Prostate gland (tissue), 2 donors: Measurements from ENCODE around the gene CELSR3. TPM values are rescaled to one million over a fixed set of nuclear protein-coding genes. Genes with fewer than 3 reads are reported as not detected.

Source experiments
- DNase-seq: peaks from one replicate; pipeline ENCODE4 v3.0.0-alpha.2; 2019; ENCODE audit warnings: low spot score
- H3K27ac ChIP-seq, 2 donors: fragments of 200-600 bp; sonication (generic); 2 replicates each; pipeline ENCODE4 v1.5.1; 2017 to 2019
- H3K27me3 ChIP-seq: fragments of 200-600 bp; sonication (generic); replicated peaks from 2 replicates; pipeline ENCODE4 v1.5.1; 2019; ENCODE audit not compliant: insufficient read depth
- H3K36me3 ChIP-seq, 2 donors: fragments of 200-600 bp; sonication (generic); 1 replicate in 1 of 2; 2 replicates in 1 of 2; pipeline versions ENCODE4 v1.5.1 to v1.8.1; 2017 to 2019
- H3K4me1 ChIP-seq: fragments of 200-600 bp; sonication (generic); replicated peaks from 2 replicates; pipeline ENCODE4 v1.5.1; 2019
- H3K4me3 ChIP-seq, 2 donors: fragments of 200-600 bp; sonication (generic); 2 replicates each; pipeline ENCODE4 v1.5.1; 2017 to 2019
- H3K9me3 ChIP-seq: fragments of 200-600 bp; sonication (generic); 2 replicates; pipeline ENCODE4 v1.5.1; 2017
- CTCF ChIP-seq, 4 experiments: fragments of 200-600 bp in 2 of 4; fragments of 450-650 bp in 2 of 4; sonication (generic) in 2 of 4; IDR thresholded peaks; 1 replicate in 3 of 4; 2 replicates in 1 of 4; pipeline ENCODE4 v1.5.1; 2016 to 2019; ENCODE audit warnings: antibody characterized with exemption in 4 of 4, mild to moderate bottlenecking in 2 of 4, moderate library complexity in 2 of 4
- POLR2A ChIP-seq: fragments of 450-650 bp; IDR thresholded peaks from one replicate; pipeline ENCODE4 v1.6.1; 2016; ENCODE audit warnings: antibody characterized with exemption, mild to moderate bottlenecking
- POLR2AphosphoS5 ChIP-seq: sonication (generic); formaldehyde crosslinking; IDR thresholded peaks from one replicate; pipeline ENCODE4 v1.6.1; 2017; ENCODE audit warnings: antibody characterized with exemption
- whole genome bisulfite sequencing: methylation state at CpG from one replicate; pipeline ENCODE4 v1.1.5; 2018; 5-methylcytosine and 5-hydroxymethylcytosine counted together
- intact Hi-C: fragments of 100-400 bp; cut with DNase I; formaldehyde crosslinking; loops from one replicate; pipeline ENCODE4 v1.14.2; 2022
- total RNA-seq, 2 donors: library from RNA; depleted of rRNA; stranded (reverse); fragments of >200 nt; gene quantifications; one replicate each; pipeline ENCODE4 v1.1.0, GENCODE V29; 2016

The CELSR3 gene
- total RNA-seq, 2 donors from 2014 or later: 0.41 to 6.4 TPM

DNA sequence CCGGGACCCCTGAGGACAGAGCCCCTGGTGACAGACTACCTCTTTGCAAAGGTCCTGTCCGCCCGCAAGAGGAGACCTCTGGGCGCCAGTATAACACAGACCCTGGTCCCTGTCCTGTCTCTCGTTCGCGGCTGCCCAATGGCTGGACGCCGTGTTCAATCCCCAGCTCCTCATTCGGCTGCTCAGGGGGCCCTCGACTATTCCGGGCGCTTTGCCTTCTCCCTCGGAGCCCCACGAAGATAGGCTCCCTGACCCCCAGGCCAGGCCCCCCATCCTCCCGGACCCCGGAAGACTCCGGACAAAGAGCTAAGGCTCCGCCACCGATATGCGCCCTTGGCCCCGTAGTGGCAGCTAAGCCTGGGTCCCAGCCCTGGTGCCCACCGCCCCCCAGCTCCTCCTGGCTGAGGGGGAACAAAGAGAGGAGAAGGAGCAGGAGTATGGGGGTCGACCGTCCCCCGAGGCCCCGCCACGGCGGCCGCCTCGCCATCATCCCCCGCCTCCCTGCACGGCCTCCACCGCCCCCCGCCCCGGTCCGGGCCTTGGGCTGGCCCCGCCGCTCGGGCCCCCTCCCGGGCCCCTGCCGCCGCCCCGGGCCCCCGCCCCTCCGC lies 437 bp downstream of the CELSR3 start:
- H3K9me3 ChIP-seq: no peaks in the 10 kb centered on the region
- 2% methylated on average over 36 of the region's 46 CpGs for WGBS
- no peak overlapping the region for H3K27ac ChIP-seq
- no peaks in the 10 kb centered on the region for H3K4me1 ChIP-seq
- no peaks in the 10 kb centered on the region for H3K27me3 ChIP-seq
- TF ChIP-seq POLR2A (no peak), CTCF (IDR thresholded peaks at IDR 0.05) (no peak), POLR2AphosphoS5 (no peak)
- H3K36me3 ChIP-seq: no peaks in the 10 kb centered on the region
- DNase-seq: no peak
- intact Hi-C loops: no loop called here
- peak overlapping the region in 1 of 2 donors; percentile 36 for H3K4me3 ChIP-seq

DNA sequence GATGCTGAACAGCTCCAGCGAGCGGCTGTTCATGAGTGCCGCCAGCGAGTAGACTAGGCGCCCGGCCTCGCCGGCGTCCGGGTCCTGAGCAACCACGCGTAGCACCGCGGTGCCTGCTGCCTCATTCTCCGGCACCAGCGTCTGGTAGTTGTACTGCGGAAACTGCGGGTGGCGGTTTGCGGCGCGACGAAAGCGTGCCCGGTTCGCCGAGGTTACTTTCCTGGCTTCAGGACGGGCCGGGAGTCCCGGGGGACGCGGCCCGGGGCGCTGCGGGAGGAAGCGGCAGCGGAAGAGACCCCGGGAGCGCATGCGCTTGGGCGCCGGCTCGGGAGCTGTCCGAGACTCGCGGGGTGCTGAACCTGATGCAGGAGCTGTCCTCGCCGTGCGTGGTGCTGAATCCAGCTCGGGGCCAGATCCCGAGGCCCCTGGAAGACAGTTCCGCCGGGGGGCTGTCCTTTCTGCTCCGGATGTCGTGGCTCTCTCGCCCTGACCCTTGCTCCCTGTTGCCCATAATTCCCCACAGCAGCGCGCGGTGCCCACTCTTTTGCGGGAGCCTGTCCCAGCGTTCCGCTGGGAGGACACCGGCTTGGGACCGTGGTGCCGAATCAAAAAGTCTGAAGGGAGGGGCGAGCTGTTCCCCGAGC lies 1.1 kb downstream of the CELSR3 start:
- Histone ChIP-seq H3K36me3 (no peaks in the 10 kb centered on the region), H3K27me3 (no peaks in the 10 kb centered on the region), H3K4me1 (no peaks in the 10 kb centered on the region), H3K4me3 (peak overlapping the region in 1 of 2 donors; percentile 31), H3K27ac (no peak overlapping the region), H3K9me3 (no peaks in the 10 kb centered on the region)
- TF ChIP-seq POLR2AphosphoS5 (peak; percentile 72), POLR2A (peak; percentile 8), CTCF (IDR thresholded peaks at IDR 0.05) (peak in 1 of 4 experiments; percentile 16)
- 3% methylated on average over 53 of the region's 67 CpGs for whole genome bisulfite sequencing
- DNase-seq: peak; percentile 48
- intact Hi-C loops: no loop called here

DNA sequence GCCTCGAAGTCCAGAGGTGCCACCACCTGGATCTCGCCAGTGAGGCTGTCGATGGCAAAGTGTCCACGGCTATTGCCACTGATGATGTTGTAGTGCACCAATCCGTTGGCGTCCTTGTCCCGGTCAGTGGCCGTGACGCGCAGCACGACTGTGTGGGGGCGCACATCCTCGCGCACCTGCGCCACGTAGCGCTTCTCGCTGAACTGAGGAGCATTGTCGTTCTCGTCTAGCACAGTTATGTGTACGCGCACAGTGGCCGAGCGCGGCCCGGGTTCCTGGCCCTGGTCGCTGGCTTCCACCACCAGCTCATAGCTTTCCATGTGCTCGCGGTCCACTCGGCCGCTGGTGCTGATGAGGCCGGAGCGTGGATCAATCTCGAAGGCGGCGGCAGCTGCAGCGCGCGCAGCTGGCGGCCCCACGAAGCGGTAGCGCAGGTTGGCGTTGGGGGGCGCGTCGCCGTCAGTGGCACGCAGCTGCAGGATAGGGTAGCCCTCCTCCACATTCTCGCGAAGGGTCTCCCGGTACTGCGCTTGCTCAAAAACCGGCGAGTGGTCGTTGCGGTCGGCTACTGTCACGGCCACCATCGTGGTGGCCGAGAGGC lies 1.8 kb downstream of the CELSR3 start:
- Histone ChIP-seq H3K9me3 (no peaks in the 10 kb centered on the region), H3K4me1 (no peaks in the 10 kb centered on the region), H3K36me3 (no peaks in the 10 kb centered on the region), H3K27ac (no peak overlapping the region), H3K4me3 (peak overlapping the region in 1 of 2 donors; percentile 31), H3K27me3 (no peaks in the 10 kb centered on the region)
- DNase-seq: no peak
- TF ChIP-seq POLR2AphosphoS5 (no peak), POLR2A (no peak), CTCF (IDR thresholded peaks at IDR 0.05) (no peak)
- WGBS: 55% methylated on average over 60 of the region's 61 CpGs
- intact Hi-C loops: no loop called here

- no peaks in the 10 kb centered on the region for H3K36me3 ChIP-seq
- no peak for TF ChIP-seq CTCF (IDR thresholded peaks at IDR 0.05)
- TF ChIP-seq POLR2A: no peak
- no peak for TF ChIP-seq POLR2AphosphoS5
- intact Hi-C loops: no loop called here
- DNase-seq: no peak
- H3K4me1 ChIP-seq: no peaks in the 10 kb centered on the region
- H3K27me3 ChIP-seq: no peaks in the 10 kb centered on the region
- H3K9me3 ChIP-seq: no peaks in the 10 kb centered on the region
- peak overlapping the region; percentile 47 to 54 for H3K4me3 ChIP-seq
- peak overlapping the region; percentile 68 to 74 for H3K27ac ChIP-seq
- WGBS: 61% methylated on average over 33 of the region's 45 CpGs
Observed at GRCh38 chr3:48656841-48657281, 5.8 kb downstream of the CELSR3 start.
